ENCODE results near the gene PRSS48. TPM values are rescaled to one million over a fixed set of nuclear protein-coding genes. Genes with fewer than 3 reads are reported as not detected.

PRSS48 gene
- total RNA-seq, 1 experiment from 2014 or later, result not detected

Other genes with a start within 250 kb of the PRSS48 start
- gene RPS3A, start 177.5 kb upstream of the PRSS48 start, total RNA-seq (2021; ENCODE audit: unreplicated experiment), result 2,446 TPM
- gene SH3D19, start 48.4 kb downstream of the PRSS48 start, total RNA-seq (2021; ENCODE audit: unreplicated experiment), result 37.5 TPM
- 14.8 TPM for gene FHIP1A, start 132.0 kb downstream of the PRSS48 start, total RNA-seq (2021; ENCODE audit: unreplicated experiment)